Superior temporal gyrus (tissue), 1 donor: ENCODE data around the gene NPHP4.
"Not testable (repeated sequence)": the region's sequence is repeated elsewhere in the genome, so short reads cannot be mapped to it uniquely, and the experiment has no call there.

Experiments
- DNase-seq: peaks from one replicate; pipeline ENCODE4 v3.0.0-alpha.2; 2016; ENCODE audit errors: extremely low spot score

NPHP4 gene

GRCh38 chr1:5893699-5894278 lies 98.4 kb downstream of the NPHP4 start:
- DNase-seq = not testable (repeated sequence)

GRCh38 chr1:5892329-5892728 lies 99.9 kb downstream of the NPHP4 start:
- no peak for DNase-seq

- no peak for DNase-seq
Observed at GRCh38 chr1:5891736-5892135, 100.5 kb downstream of the NPHP4 start.

- DNase-seq = no peak
Observed at GRCh38 chr1:5891137-5891536, 101.1 kb downstream of the NPHP4 start.

DNA sequence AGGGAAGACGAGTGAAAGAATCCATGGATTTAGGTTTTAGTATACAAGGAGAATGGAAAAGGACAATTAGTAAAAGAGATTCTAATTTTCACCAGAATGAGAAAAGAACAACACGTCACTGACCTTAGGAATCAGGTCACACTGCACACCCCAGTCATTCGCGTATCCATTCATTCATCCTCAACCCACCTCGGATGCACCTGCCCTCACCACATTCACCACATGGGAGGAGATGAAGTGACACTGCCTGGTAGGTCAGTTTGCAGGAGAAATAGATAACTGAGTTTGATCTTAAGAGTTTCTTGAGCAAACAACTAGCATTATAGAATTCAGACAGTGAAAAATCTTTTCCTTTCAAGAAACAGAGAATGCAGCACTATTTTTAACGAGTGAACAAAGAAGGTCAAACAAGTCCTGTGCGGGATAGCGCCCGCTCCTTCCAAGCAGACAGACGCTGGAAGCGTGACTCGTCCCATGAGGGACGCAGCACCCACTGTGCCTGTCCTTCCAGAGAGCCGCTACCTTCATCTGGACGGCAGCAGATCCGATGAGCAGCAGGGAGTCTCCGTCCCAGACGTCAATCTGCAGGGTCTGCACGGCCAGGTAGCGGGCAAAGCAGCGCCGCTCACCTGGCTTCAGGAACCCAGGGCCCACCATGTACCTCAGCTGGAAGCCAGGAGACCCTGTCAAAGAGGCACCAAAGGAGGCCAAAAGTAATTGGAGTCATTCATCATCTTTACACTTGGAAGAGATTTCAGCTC lies 101.7 kb downstream of the NPHP4 start:
- DNase-seq = no peak

DNA sequence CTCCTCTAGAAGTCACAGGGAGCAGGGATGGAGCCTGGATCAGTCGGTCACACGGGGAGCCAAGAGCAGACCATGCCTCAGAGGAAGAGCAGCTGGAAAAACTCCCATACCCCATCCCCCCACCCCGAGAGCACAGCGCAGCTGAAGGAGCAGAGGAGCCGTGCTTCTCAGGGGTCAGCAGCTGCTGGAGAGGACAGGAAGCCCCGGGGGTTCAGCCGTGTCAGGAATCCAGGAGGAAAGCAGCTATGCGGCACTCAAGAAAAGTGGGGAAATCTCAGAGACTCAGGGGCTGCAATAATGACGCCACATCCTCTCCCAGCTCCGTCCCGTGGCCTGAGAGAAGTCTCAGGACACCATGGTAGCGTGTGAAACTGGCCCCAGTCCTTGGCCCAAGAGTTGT lies 102.3 kb downstream of the NPHP4 start:
- no peak for DNase-seq

- no peak for DNase-seq
Observed at GRCh38 chr1:5889462-5889861, 102.8 kb downstream of the NPHP4 start.

- no peak for DNase-seq
Observed at GRCh38 chr1:5888606-5889211, 103.5 kb downstream of the NPHP4 start.

DNA sequence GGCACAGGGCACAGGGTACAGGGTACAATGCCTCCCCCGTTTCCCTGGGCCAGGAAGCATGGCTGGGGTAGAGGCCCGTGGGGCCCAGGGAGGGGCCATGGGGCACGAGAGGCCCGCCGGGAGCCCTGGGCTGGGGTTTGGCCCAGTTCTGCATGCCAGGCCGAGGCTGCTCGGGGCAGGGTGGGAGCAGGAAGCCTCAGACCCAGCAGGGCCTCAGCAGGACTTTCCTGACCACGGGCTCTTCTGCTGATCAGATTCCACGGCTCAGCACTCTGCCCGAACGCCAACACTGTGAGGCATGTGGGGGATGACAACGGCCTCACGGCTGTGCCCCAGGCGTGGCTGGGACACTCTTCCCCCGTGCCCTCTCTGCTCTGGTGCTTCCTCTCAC lies 104.3 kb downstream of the NPHP4 start:
- DNase-seq = no peak

DNA sequence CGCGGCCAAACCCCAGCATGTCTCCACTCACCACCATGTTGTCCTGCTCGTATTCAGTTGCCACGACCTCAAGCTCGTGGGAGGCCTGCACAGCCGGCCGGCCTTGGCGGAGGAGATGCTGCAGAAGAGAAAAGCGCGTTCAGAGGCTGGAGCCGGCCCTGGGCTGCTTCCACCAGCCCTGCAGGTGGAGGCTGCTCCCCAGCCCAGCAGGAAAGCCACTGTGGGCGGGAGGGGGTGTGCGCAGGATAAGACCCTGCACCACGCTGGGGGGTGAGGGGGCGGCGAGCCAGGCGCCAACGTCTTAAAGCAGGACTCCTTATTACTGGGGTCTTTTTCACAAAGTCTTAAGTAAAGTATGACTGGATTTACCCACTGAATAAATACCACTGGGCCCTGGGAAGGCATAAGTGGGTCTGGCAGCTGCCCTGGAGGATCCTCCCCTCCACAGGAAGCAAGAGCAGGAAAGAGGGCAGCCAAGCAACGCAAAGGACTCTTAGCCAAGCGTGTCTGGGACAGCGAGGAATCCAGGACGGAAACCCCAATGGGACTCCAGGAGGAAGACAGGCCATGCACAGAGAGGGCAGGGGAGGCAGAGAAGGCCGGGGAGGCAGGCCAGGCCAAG lies 104.8 kb downstream of the NPHP4 start:
- no peak for DNase-seq

DNA sequence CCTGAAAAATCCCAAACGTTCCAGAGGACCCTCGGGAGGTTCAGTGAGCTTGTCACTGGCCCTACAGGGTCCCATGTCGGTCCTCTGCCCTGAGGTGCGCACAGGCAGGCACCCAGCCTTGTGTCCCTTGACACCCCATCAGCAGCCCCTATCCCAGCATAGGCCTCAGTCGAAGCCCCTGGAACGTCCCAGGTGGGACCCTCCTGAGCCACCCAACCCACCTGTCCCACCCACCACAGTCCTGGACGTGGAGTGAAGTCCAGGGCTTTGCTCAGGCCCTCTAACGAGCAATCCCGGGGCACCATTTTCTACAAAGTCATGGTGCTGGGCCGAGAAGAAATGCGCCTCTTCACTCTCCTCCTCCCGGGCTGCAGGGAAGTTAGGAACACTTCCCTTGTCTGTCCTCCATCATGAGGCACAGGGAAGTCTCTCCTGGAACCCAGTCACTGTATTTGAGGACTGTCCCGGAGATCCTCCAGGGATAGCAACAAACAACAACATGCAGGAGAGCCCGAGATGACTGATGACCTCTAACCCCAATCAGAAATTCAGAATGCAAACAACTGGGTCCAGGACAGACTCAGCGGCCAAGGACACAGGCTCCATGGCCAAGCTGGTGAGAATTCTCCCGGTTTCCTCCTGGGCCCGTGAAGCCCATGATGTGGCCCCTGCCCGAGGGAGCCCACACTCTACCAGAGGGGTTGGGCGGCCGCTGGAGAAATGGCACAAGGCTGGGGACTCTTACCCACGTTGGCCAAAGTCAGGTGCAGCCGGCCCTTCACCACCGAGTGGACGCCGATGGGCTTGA lies 105.5 kb downstream of the NPHP4 start:
- no peak for DNase-seq

DNA sequence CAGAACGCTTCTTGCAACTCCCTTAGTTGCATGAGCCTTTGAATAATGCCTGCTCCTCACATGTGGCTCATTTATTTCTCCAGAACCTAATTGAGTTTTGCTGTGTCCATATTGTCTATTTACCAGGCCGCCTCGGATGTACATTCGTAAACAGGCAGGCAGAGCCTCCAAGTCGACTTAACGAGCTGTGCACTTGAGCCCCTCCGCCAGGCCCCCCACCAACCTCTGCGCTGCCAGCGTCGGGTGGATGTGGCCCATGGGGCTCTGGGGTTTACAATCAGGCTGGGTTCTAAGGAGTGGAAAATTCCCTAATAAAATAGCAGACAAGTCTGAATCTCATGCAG lies 106.1 kb downstream of the NPHP4 start:
- DNase-seq = no peak

DNA sequence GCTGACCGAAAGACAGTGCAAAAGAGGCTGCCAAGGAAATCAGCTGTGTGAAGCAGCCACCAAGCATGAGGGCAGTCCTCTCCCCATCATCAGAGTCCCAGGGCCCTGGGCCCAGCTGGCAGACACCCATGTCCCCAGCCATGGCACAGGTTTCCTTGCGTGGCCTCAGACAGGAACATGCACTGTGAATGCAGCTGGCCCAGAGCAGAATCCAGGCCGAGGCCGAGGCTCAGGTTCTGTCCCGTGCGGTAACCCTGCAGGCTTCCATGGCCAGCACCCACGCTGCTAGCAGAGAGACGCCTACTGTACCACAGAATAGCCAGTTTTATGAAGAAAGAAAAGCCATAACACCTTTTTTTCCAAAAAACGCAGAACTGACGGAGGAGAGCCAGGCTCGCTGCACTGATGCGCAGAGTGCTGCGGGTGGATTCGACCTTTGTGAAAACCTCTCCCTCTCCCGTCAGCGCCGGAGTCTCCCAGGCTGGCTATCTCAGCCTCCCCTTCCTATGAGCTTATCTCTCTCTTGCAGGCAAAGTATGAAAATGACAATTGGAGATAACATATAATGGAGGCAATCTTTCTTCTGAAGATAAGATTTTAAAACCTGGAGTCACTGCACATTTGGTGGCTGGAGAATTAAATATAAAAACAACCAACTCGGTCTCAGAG lies 106.6 kb downstream of the NPHP4 start:
- DNase-seq = no peak

DNA sequence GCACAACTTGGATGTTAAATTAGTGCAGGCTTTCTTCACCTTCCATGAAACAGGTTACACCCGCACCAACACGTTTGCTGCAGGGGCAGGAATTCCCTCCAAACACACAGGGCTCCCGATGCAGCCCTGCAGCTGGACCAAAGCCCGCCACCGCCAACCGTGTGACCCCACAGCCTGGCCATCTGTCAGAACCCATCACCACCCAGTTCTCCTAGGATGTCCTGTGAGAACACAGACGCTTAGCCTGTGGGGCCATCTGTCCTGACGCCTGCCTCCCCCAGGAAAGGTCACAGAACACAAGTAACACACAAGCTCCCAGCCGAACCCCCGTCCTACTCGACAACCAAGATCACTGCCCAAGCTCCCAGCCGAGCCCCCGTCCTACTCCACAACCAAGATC lies 108.1 kb downstream of the NPHP4 start:
- DNase-seq = no peak

DNA sequence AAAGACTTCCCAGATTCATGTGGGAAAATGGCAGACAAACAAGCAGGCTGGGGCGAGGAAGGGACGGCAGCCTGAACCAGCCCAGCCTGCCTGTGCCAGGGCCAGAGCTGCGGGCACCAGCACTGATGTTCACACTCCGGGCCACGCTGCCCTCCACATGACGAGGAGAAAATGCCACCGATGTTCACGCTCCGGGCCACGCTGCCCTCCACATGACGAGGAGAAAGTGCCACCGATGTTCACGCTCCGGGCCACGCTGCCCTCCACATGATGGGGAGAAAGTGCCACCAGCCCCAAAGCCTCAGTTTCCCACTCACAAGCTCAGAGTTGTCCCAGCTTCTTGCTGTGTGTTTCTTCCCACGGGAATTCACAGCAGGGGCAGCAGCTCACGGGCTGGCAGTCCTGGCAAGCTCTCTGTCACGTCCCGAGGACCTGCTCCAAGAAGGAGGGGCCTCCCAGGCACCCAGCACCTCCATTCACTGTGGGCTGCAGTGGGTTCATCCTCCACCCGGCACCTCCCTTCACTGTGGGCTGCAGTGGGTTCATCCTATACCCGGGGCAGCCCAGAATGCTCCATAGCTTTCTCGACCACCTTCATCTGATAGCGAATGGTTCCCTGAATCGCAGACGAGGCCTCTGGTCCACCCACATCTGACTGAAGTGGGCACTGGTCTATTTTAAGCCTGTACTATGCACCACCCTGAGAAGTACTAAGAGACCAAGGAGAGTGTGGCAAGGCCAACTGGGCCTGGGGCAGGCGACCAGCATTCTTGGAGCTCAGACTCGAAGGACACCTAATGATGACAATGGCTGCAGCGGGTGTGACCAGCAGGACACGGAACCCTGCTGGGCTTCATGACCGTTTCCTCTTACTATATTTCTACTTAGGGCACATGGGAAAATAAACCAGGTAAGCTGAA lies 108.8 kb downstream of the NPHP4 start:
- no peak for DNase-seq

- DNase-seq = no peak
Observed at GRCh38 chr1:5882367-5883128, 109.7 kb downstream of the NPHP4 start.

DNA sequence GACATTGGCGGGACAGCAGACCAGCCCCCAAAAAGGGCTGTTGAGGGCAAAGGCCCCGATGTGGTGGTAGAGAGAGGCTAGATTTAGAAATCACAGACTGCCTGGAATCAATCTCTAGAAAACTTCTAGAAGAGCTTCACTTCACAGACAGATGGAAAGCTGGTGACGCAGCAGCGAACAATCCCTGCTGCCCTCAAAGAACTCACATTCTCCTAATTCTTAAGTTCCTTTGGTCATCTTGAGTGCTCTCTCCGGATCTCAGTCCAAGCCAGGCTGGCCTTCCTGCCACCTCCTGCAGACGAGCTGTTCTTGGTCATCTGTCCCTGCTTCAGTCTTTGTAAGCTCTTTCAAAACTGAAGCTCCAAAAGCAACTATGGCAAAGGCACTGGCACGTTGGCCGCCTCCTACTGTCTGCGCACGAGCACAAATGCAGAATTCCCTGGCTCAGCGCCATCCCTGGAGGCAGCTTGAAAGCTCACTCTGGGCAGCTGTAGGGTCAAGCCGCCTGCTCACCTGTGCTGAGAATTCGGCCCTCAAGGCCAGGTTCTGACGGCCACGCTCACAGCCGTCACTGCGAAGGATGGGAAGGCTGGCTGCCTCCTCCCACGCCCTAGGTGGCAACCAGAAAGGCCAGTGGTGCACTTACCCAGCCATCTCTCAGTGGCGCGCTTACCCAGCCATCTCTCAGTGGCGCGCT lies 110.6 kb downstream of the NPHP4 start:
- no peak for DNase-seq

DNA sequence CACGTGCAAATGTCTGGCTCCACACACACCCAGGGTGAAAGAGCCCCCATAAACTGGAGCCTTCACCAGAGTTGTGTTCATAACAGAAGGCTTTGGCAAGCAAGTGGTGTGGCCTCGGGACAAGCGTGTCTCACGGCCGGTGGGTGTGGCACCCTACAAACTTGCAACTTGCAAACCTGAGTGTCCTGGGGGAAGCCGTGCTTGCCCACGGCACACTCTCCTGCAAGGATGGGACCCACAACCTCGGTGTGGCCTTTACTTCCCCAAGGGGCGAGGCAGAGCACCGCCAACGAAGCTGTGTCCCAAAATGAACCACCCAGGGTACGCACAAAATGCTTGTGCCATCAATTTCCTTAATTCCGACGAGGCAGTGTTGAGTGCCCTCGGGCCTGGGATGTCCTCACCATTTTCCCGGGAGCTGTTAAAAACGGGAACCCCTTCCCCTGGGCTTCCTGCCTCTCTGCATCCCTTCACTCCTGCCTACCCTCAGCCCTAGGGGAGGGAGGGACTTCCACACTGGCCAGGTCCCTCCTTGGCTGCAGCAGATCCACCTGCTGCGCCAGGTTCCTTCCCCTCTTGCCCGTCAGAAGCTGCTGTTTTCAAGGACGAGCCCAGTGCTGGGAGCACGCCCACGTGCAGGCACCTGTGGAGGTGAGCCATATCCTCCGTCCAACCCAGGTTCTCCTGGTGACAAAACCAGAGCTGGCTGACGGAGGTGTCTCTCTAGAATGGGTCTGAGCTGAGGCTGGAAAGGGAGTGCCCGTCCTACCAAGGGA lies 111.4 kb downstream of the NPHP4 start:
- DNase-seq = no peak
